Measurements from ENCODE around the gene SMTN. TPM values are rescaled to one million over a fixed set of nuclear protein-coding genes. Genes with fewer than 3 reads are reported as not detected.

Gene SMTN
- total and polyA plus RNA-seq, 2 donors (not counting 3 experiments of a cell fraction or from before 2014, with no cell fraction given), result 59.0 to 197 TPM

GRCh38 chr22:31118046-31118820 lies 37.1 kb downstream of the SMTN start:
- intact Hi-C loops (cut with micrococcal nuclease) (no loop called here), dilution Hi-C loops (cut with MboI; ENCODE audit: extremely low pct_ligation_motif_present, low sequenced_read_pairs) (no loop called here)
- H3K79me2 ChIP-seq (ENCODE audit: control insufficient read depth, insufficient read depth, low read length), result no peaks in the 10 kb centered on the region
- TF ChIP-seq CTCF (IDR thresholded peaks at IDR 0.05; ENCODE audit: extremely low read depth in 1 of 2, insufficient read depth in 1 of 2, low read depth in 1 of 2, low read length in 2 of 2) (no peak), MYC (IDR thresholded peaks at IDR 0.05; ENCODE audit: low read depth, low read length) (no peak), POLR2A (IDR thresholded peaks at IDR 0.05; ENCODE audit: low read depth, low read length) (no peak), GATA2 (IDR thresholded peaks at IDR 0.05; ENCODE audit: insufficient read depth, insufficient read length, low read depth, low read length) (no peak), POLR2AphosphoS5 (IDR thresholded peaks at IDR 0.05; ENCODE audit: insufficient read depth, low read depth, low read length) (no peak), EZH2 (IDR thresholded peaks at IDR 0.05; ENCODE audit: borderline replicate concordance, low read depth, low read length, severe bottlenecking) (no peak), FOS (IDR thresholded peaks at IDR 0.05; ENCODE audit: borderline replicate concordance, insufficient read depth, low read length) (no peak), JUN (IDR thresholded peaks at IDR 0.05; ENCODE audit: borderline replicate concordance, insufficient read depth, insufficient read length, low read depth) (no peak), MAX (IDR thresholded peaks at IDR 0.05; ENCODE audit: insufficient read depth, insufficient read length) (no peak)
- CTCF ChIA-PET, result interaction anchor here (1.4 to 1.6 kb wide), 2 partner anchors 11 kb away, joined by 7 to 9 read pairs; partner anchors contain the start of gene SELENOM
- H3K4me3 ChIP-seq (replicated peaks in 1 of 3; ENCODE audit: insufficient read depth in 1 of 3, low read depth in 1 of 3, low read length in 3 of 3), result no peak overlapping the region
- no peak overlapping the region for H3K9ac ChIP-seq (replicated peaks; ENCODE audit: extremely low read depth, insufficient read depth, low read length)
- H3K27ac ChIP-seq (ENCODE audit: insufficient read depth, low read depth, low read length), result no peak overlapping the region
- BruUV-seq (replicated peaks), result no TSS peak
- no peaks in the 10 kb centered on the region for H3K4me1 ChIP-seq (ENCODE audit: control insufficient read depth, extremely low read depth, insufficient read depth, low read length)
- H3K9me1 ChIP-seq (replicated peaks; ENCODE audit: control insufficient read depth, extremely low read depth, insufficient read depth, low read length), result no peaks in the 10 kb centered on the region
- H3K36me3 ChIP-seq (ENCODE audit: control insufficient read depth in 2 of 2, extremely low read depth in 1 of 2, insufficient read depth in 2 of 2, low read length in 2 of 2), result no peaks in the 10 kb centered on the region
- H4K20me1 ChIP-seq (replicated peaks; ENCODE audit: control insufficient read depth, extremely low read depth, insufficient read depth, low read length), result no peaks in the 10 kb centered on the region
- H3K27me3 ChIP-seq (ENCODE audit: control insufficient read depth in 2 of 2, insufficient read depth in 2 of 2, low read length in 2 of 2), result no peaks in the 10 kb centered on the region
- FAIRE-seq, result no peak
- H3K9me3 ChIP-seq (replicated peaks; ENCODE audit: control insufficient read depth, insufficient read depth, low read length), result no peaks in the 10 kb centered on the region
- no peak for DNase-seq (ENCODE audit: low read depth, low spot score)
- no peak overlapping the region for H2AFZ ChIP-seq (ENCODE audit: low read depth, low read length)
- H3K4me2 ChIP-seq (ENCODE audit: insufficient read depth, low read length), result no peak overlapping the region
- POLR2A ChIA-PET, result no interaction called here
